HG03558 (cell line): ENCODE measurements around the gene C21orf58.
A peak's percentile ranks its signal among the peaks of the same experiment; 100 is the strongest.
"Not testable (repeated sequence)": the region's sequence is repeated elsewhere in the genome, so short reads cannot be mapped to it uniquely, and the experiment has no call there.

Experiments used
- ATAC-seq: cut with Tn5 transposase; IDR thresholded peaks from one replicate; pipeline ENCODE4 v1.9.1; 2021; ENCODE audit warnings: moderate number of reproducible peaks; ENCODE audit not compliant: unreplicated experiment; ENCODE audit errors: extremely low read depth

Gene C21orf58

GRCh38 chr21:46323710-46324389 lies at the start of gene C21orf58, which contains the start of gene PCNT:
Gene C21orf58, minus strand, starts transcription at chr21:46323870. Its CDS starts 1,132 bp downstream, at chr21:46322738.
Gene PCNT, plus strand, starts transcription at chr21:46324156. Its CDS starts 73 bp downstream, at chr21:46324229.
- peak; percentile 68 for ATAC-seq

GRCh38 chr21:46372947-46373346 lies 49.3 kb upstream of the C21orf58 start:
- not testable (repeated sequence) for ATAC-seq

DNA sequence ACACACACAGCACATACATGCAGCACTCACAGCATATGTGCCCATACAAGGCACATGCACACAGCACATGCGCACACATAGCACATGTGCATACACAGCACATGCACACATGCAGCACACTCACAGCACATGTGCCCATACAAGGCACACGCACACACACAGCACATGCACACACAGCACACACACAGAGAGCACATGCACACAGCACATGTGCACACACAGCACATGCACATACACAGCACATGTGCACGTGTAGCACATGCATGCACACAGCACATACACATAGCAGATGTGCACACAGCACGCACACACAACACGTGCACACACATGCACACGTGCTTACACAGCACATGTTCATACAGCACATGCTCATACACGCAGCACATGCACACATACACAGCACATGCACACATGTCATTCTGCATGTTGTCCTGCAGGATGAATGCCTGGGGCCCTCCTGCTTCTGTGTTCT lies 48.4 kb upstream of the C21orf58 start:
- ATAC-seq, result no peak

DNA sequence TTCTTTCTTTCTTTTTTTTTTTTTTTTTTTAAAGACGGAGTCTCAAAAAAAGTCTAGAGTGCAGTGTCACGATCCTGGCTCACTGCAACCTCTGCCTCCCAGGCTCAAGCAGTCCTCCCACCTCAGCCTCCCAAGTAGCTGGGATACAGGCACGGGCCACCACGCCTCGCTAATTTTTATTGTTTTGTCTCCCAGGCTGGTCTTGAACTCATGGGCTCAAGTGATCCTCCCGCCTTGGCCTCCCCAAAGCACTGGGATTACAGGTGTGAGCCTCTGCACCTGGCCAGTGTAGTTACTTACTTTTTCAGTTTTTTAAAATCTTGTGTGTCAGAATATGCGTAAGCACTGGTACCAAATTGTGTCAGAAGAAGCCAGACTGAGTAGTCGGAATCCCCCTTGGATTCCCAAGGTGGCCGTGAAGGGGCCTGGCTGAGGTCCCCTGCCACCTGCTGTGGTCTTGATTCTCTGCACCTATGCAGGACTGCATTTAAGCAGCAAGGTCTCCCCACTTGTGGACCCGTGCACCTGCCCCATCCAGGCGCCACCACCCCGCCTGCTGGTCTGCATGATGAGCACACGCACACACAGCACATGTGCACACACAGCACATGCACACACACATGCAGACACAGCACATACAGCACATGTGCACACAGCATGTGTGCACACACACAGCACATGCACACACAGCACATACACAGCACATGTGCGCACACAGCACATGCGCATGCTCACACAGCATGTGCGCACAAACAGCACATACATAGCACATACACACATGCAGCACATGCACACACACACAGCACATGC lies 47.7 kb upstream of the C21orf58 start:
- no peak for ATAC-seq

- no peak for ATAC-seq
These were observed 46.0 kb upstream of the C21orf58 start for GRCh38 chr21:46369520-46370235.

DNA sequence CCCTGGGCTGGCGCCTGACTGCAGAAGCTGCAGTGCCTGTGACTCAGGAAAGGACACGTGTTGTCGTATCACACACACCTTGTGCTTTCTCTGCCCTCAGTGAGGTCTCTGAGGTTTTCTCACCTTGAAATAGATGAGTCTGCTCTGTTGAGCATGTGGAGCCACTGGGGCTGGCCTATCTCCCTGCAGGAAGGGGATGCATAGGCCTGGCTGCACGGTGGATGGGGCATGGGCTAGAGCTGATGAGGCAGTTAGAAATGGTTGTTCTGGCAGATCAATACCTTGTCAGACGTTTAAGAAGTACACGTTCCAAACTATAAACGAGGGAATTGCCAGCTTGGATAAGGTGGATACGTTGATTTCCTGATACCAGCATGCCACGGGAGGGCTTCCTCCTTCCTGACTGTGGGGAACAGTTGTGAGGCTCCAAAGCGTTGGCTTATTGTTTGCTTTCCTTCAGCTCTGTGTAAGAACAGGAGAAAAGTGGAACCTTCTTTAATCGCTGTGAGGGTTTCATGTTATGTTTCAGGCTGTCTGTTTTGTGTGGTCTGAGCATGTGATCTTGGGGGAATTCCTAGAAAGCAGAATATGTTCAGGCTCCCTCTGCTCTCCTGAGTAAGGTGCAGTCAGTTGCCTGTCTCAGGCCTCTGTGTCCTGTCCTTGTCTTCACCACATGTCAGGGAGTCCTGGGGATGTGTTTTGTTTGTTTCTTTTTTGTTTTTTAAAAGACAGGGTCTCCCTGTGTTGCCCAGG lies 45.0 kb upstream of the C21orf58 start:
- ATAC-seq, result no peak

DNA sequence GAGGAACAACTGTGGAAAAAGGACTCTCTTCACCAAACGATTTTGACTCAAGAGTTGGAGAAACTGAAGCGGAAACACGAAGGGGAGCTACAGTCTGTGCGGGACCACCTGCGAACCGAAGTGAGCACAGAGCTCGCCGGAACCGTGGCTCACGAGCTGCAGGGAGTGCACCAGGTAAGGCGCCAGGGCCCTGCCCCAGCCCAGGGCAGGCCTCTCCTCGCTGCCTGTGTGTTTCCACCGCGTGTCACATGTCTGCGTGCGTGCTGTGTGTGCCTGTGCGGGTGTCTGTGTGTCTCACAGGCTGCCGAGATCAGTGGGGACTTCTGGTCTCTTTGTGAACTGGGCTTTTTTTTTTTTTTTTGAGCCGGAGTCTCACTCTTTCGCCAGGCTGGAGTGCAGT lies 43.3 kb upstream of the C21orf58 start:
- ATAC-seq, result no peak

DNA sequence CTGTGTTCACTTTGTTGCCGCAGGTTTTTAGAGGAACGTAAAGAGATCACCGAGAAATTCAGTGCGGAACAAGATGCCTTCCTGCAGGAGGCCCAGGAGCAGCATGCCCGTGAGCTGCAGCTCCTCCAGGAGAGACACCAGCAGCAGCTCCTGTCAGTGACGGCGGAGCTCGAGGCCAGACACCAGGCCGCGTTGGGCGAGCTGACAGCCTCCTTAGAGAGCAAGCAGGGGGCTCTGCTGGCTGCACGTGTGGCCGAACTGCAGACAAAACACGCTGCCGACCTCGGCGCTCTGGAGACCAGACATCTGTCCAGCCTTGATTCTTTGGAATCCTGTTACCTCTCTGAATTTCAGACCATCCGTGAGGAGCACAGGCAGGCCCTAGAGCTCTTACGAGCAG lies 42.9 kb upstream of the C21orf58 start:
- ATAC-seq, result no peak

GRCh38 chr21:46366091-46366490 lies 42.4 kb upstream of the C21orf58 start:
- ATAC-seq, result no peak

GRCh38 chr21:46363698-46364097 lies 40.0 kb upstream of the C21orf58 start:
- no peak for ATAC-seq

DNA sequence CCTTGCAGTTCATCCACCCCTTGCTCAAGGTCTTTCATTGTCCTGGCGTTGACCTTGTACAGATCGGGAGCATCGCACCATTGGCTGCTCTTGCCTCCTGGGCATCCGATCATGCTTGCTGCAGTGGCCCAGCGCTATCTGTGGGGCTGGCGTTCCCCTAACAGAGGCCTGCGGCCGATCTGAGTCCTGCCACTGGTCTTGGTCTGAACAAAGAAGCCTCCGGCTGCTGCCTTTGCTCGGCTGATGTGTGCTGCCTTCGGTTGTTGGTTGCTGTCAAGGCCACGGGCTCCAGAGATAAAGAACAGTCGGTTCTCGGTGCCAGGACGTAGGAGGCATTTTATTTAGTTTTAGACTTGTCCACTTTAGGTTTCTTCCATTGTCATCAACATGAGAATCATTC lies 39.3 kb upstream of the C21orf58 start:
- ATAC-seq, result no peak

DNA sequence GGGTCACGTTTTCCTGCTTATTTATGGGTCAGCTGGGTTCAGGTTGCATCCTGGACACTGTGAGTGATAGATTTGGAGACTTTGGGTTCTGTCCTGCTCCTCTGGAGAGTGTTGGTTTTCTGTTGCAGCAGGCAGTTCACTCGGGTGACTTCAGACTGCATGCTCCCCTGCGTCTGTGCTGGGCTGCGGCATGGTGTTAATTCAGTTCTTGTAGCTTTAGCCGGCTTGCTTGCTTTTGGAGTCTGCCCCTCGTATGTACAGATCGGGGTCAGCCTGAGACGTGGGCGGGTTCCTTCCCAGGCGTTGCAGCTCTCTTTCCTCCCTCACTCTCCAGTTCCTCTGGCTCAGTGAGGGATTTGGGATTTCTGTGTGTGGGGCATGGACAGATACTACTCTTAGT lies 38.3 kb upstream of the C21orf58 start:
- ATAC-seq, result no peak

- no peak for ATAC-seq
These were observed 37.5 kb upstream of the C21orf58 start for GRCh38 chr21:46361176-46361575.

GRCh38 chr21:46357684-46358425 lies 34.2 kb upstream of the C21orf58 start:
- ATAC-seq, result no peak

DNA sequence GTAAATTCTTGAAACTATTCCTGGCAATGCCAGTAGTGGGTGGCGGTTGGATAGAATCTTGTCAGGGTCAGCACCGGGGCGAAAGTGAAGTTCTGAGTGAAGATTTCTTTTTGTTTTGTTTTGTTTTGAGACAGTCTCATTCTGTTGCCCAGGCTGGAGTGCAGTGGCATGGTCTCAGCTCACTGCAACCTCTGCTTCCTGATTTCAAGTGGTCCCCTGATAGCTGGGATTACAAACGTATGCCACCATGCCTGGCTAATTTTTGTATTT lies 33.6 kb upstream of the C21orf58 start:
- ATAC-seq, result no peak

DNA sequence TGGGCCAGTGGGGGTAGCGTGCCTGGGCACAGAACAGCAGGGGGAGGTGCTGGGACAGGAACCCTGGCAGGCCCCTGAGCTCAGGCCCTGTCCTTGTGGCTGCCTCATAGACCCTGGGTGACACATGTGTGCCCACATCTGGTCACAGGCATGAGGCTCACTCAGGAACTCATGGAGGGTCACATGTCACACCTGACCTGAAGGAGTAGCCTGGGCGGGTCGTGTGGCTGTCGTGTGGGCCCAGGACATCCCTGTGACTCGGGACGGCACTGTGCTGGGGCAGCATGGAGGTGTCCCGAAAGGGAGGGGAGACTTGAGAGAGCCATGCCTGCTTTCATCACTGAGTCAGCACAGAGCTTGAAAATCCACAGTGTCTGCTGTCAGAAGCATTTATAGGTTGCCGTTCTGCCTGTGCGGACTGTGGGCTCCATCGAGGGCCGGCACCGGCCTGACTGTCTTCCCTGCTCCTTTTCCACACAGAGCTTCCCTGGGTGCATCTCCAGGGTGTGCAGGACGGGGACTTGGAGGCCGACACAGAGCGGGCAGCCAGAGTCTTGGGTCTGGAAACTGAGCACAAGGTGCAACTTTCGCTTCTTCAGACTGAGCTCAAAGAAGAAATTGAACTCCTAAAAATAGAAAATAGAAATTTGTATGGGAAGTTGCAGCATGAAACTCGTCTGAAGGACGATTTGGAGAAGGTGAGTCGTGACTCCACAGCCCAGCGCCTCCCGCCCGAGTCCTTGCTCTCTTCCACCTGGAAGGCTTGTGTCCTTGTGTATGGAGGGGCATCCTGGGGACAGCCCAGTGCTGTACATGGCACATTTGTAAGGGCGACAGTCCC lies 33.0 kb upstream of the C21orf58 start:
- no peak for ATAC-seq

DNA sequence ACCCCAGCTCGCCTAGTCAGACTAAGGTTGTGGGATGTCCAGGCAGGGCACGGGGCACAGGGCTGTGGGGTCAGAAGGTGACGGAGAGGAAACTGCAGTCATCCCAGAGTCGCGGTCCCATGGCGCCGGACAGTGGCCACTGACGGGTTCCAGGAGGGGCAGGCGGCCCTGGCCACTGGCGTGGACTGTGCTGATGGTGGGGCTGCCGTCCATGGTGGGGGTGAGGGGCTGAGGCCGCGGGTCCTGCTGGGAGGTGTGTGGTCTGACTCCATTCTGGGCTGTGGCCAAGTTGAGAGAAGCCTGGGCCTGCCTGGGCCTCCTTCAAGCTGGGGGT lies 32.3 kb upstream of the C21orf58 start:
- ATAC-seq, result no peak

DNA sequence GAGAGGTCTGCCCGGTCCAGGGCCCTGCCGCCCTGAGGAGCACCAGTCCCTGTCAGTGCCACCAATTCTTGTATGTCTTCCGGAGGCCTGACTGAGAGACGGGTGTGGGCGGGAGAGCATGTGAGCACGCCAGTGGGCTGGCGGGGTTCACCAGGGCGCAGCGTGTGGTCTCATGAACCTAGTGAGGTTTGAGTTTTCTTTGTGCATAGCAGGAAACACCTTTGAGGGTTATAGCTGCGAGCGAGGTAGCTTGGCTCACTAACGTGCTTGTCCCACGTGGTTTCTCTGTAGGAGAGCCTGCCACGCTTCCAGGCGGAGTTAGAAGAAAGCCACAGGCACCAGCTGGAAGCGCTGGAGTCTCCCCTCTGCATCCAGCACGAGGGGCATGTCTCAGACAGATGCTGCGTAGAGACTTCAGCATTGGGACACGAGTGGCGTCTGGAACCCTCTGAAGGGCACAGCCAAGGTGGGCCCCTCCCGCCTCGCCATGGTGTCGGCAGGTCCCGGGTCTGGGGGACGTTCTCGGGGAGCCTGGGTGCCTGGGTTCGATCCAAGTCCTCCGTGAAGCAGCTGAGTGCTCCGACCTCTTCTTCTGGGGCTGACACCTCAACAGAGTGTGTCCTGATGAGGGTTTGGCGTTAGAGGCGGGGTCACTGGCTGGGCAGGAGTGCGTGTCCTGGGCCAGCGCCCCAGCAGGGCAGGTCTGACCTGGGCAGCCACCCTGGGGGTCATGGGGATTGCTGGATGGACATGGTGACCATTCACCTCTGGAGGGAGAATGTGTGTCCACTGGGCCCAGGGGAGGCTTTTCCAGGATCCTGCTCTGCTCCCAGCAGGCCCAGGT lies 31.7 kb upstream of the C21orf58 start:
- ATAC-seq, result no peak
